Neutrophil (primary cell): ENCODE data around the gene EXOG.

Source experiments
- H3K27ac ChIP-seq: fragments of 200-600 bp; sonication (generic); 2 replicates; pipeline ENCODE4 v1.5.1; 2016; ENCODE audit warnings: mild to moderate bottlenecking, moderate library complexity
- H3K27me3 ChIP-seq: fragments of 200-600 bp; sonication (generic); 2 replicates; pipeline ENCODE4 v1.6.0; 2016; ENCODE audit warnings: mild to moderate bottlenecking
- H3K36me3 ChIP-seq: fragments of 200-600 bp; sonication (generic); 2 replicates; pipeline ENCODE4 v1.5.1; 2017
- H3K4me1 ChIP-seq, 2 experiments: fragments of 200-600 bp in 1 of 2; sonication (generic) in 1 of 2; 1 replicate in 1 of 2; 2 replicates in 1 of 2; pipeline versions ENCODE4 v1.5.1 to v1.6.1; 2013 to 2016; ENCODE audit warnings: low read depth in 1 of 2, low read length in 1 of 2, mild to moderate bottlenecking in 1 of 2, moderate library complexity in 1 of 2; ENCODE audit not compliant: control insufficient read depth in 1 of 2, insufficient read depth in 1 of 2
- H3K4me3 ChIP-seq, 2 experiments: fragments of 200-600 bp in 1 of 2; sonication (generic) in 1 of 2; 1 replicate in 1 of 2; 2 replicates in 1 of 2; pipeline ENCODE4 v1.5.1; 2013 to 2016; ENCODE audit warnings: low read depth in 1 of 2, low read length in 1 of 2, mild to moderate bottlenecking in 1 of 2, moderate library complexity in 1 of 2
- H3K9me3 ChIP-seq: fragments of 200-600 bp; sonication (generic); 2 replicates; pipeline ENCODE4 v1.5.1; 2016
- CTCF ChIP-seq: fragments of 200-600 bp; sonication (generic); IDR thresholded peaks from 2 replicates; pipeline ENCODE4 v1.5.1; 2016; ENCODE audit warnings: antibody characterized with exemption

The EXOG gene

GRCh38 chr3:38488949-38489348 lies 7.2 kb upstream of the EXOG start:
- H3K27ac ChIP-seq = no peak overlapping the region
- H3K27me3 ChIP-seq = no peaks in the 10 kb centered on the region
- no peak for TF ChIP-seq CTCF
- no peak overlapping the region for H3K4me3 ChIP-seq
- no peaks in the 10 kb centered on the region for H3K9me3 ChIP-seq
- no peaks in the 10 kb centered on the region for H3K36me3 ChIP-seq
- H3K4me1 ChIP-seq = peaks cover 2% of the 10 kb centered on the region in 2 experiments

GRCh38 chr3:38489766-38490165 lies 6.4 kb upstream of the EXOG start:
- Histone ChIP-seq H3K27ac (no peak overlapping the region), H3K4me1 (no peaks in the 10 kb centered on the region), H3K36me3 (no peaks in the 10 kb centered on the region), H3K4me3 (no peak overlapping the region), H3K9me3 (no peaks in the 10 kb centered on the region), H3K27me3 (no peaks in the 10 kb centered on the region)
- no peak for TF ChIP-seq CTCF

GRCh38 chr3:38490281-38491030 lies 5.7 kb upstream of the EXOG start:
- H3K4me1 ChIP-seq = no peaks in the 10 kb centered on the region
- TF ChIP-seq CTCF = no peak

GRCh38 chr3:38491215-38491614 lies 4.9 kb upstream of the EXOG start:
- Histone ChIP-seq H3K36me3 (no peaks in the 10 kb centered on the region), H3K27me3 (no peaks in the 10 kb centered on the region), H3K9me3 (no peaks in the 10 kb centered on the region), H3K4me1 (peaks cover 0 to under 1% of the 10 kb centered on the region in 2 experiments), H3K4me3 (no peak overlapping the region), H3K27ac (no peak overlapping the region)
- no peak for TF ChIP-seq CTCF

More at GRCh38 chr3:38490281-38491030, 5.7 kb upstream of the EXOG start:
- H3K36me3 ChIP-seq = no peaks in the 10 kb centered on the region
- H3K9me3 ChIP-seq = no peaks in the 10 kb centered on the region
- H3K27me3 ChIP-seq = no peaks in the 10 kb centered on the region
- no peak overlapping the region for H3K4me3 ChIP-seq
- H3K27ac ChIP-seq = no peak overlapping the region

GRCh38 chr3:38493031-38493430 lies 3.1 kb upstream of the EXOG start:
- H3K4me3 ChIP-seq = no peak overlapping the region
- H3K9me3 ChIP-seq = no peaks in the 10 kb centered on the region
- no peaks in the 10 kb centered on the region for H3K27me3 ChIP-seq
- H3K4me1 ChIP-seq = peaks cover 5 to 6% of the 10 kb centered on the region in 2 experiments
- H3K36me3 ChIP-seq = no peaks in the 10 kb centered on the region
- no peak overlapping the region for H3K27ac ChIP-seq
- no peak for TF ChIP-seq CTCF
